ENCODE results near the gene FARP2. TPM values are rescaled to one million over a fixed set of nuclear protein-coding genes. Genes with fewer than 3 reads are reported as not detected.

Gene FARP2
- total RNA-seq, 1 experiment from 2014 or later = 37.2 TPM

DNA sequence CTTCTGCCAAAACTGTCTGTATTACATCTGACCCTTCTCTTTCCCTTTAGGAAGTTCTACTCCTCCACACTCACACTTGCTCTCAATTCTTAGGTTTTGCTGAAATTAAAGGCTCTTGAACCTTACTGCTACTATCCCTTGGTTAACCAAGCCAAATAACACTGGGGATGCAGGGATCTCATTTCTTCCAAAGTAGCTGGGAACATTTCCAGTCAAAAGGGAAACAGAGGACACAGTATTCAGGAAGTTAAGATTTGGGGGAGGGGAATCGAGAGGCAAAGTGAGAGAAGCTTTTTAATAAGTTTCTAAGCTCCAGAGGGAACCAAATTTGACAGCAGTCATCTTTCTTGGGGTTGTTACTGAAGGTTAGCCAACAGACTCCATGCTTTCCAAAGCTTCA is 34.2 kb upstream of the FARP2 start:
- intact Hi-C loops (cut with micrococcal nuclease; ENCODE audit: unreplicated experiment) = no loop called here
- POLR2A ChIA-PET = interaction anchor here (0.6 kb wide), 1 partner anchor 36 kb away, joined by 3 read pairs; no protein-coding TSS in a partner anchor

DNA sequence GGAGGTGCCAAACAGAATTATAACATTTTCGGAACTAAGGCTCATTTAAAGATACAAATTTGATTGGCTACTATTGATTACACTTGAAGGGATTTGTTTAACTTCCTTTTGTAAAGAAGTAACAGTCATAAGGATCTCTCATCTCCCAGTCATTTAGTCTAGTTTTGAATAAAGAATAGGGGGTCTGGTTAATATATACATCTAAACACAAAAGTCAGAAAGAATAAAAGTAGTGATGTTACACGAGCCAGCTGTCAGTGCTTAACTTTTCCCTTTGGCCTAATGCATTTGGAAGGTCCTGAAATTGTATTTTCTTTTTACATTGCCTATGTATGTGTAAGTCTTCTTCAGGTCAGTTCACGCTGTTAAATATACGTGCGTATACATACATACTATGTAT is 32.3 kb upstream of the FARP2 start:
- no peaks in the 10 kb centered on the region for H3K27me3 Mint-ChIP-seq (ENCODE audit: insufficient read depth, unreplicated experiment)
- no peak overlapping the region for H3K4me3 ChIP-seq (ENCODE audit: low read depth, low read length)
- peaks cover 17% of the 10 kb centered on the region for H3K4me1 Mint-ChIP-seq (ENCODE audit: low read depth, unreplicated experiment)
- POLR2A ChIA-PET = no interaction called here
- TF ChIP-seq, protein P1, sequence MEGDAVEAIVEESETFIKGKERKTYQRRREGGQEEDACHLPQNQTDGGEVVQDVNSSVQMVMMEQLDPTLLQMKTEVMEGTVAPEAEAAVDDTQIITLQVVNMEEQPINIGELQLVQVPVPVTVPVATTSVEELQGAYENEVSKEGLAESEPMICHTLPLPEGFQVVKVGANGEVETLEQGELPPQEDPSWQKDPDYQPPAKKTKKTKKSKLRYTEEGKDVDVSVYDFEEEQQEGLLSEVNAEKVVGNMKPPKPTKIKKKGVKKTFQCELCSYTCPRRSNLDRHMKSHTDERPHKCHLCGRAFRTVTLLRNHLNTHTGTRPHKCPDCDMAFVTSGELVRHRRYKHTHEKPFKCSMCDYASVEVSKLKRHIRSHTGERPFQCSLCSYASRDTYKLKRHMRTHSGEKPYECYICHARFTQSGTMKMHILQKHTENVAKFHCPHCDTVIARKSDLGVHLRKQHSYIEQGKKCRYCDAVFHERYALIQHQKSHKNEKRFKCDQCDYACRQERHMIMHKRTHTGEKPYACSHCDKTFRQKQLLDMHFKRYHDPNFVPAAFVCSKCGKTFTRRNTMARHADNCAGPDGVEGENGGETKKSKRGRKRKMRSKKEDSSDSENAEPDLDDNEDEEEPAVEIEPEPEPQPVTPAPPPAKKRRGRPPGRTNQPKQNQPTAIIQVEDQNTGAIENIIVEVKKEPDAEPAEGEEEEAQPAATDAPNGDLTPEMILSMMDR (IDR thresholded peaks at IDR 0.05; ENCODE audit: insufficient read depth in 1 of 2, low read depth in 1 of 2, low read length in 1 of 2, severe bottlenecking in 1 of 2, unreplicated experiment in 1 of 2) = no peak
- H3K27me3 ChIP-seq (replicated peaks; ENCODE audit: control insufficient read depth, insufficient read depth, low read length) = no peaks in the 10 kb centered on the region
- intact Hi-C loops (cut with micrococcal nuclease; ENCODE audit: unreplicated experiment) = no loop called here
- no peaks in the 10 kb centered on the region for H3K9me3 ChIP-seq
- H3K4me1 ChIP-seq = no peaks in the 10 kb centered on the region
- no peaks in the 10 kb centered on the region for H3K36me3 ChIP-seq (ENCODE audit: control insufficient read depth, insufficient read depth, low read length)
- no peaks in the 10 kb centered on the region for H3K9me3 Mint-ChIP-seq (ENCODE audit: unreplicated experiment)
- DNase-seq = no peak
- CTCF ChIA-PET = no interaction called here
- no TSS peak for BruUV-seq (replicated peaks)
- no peak overlapping the region for H3K4me3 Mint-ChIP-seq (ENCODE audit: unreplicated experiment)
- no peak overlapping the region for H3K27ac Mint-ChIP-seq (ENCODE audit: unreplicated experiment)
- peaks cover 54% of the 10 kb centered on the region for H3K36me3 Mint-ChIP-seq (ENCODE audit: insufficient read depth, unreplicated experiment)

More for the DNA sequence above, 34.2 kb upstream of the FARP2 start:
- Mint-ChIP-seq H3K27me3 (ENCODE audit: insufficient read depth, unreplicated experiment) (no peaks in the 10 kb centered on the region), H3K27ac (ENCODE audit: unreplicated experiment) (peak overlapping the region; percentile 88), H3K36me3 (ENCODE audit: insufficient read depth, unreplicated experiment) (peaks cover 53% of the 10 kb centered on the region), H3K4me3 (ENCODE audit: unreplicated experiment) (no peak overlapping the region), H3K9me3 (ENCODE audit: unreplicated experiment) (no peaks in the 10 kb centered on the region), H3K4me1 (ENCODE audit: low read depth, unreplicated experiment) (peaks cover 17% of the 10 kb centered on the region)
- Histone ChIP-seq H3K4me3 (ENCODE audit: low read depth, low read length) (no peak overlapping the region), H3K9me3 (no peaks in the 10 kb centered on the region), H3K4me1 (no peaks in the 10 kb centered on the region), H3K36me3 (ENCODE audit: control insufficient read depth, insufficient read depth, low read length) (no peaks in the 10 kb centered on the region), H3K27me3 (replicated peaks; ENCODE audit: control insufficient read depth, insufficient read depth, low read length) (no peaks in the 10 kb centered on the region)
- BruUV-seq (replicated peaks) = no TSS peak
- TF ChIP-seq, protein P1 (IDR thresholded peaks at IDR 0.05; ENCODE audit: insufficient read depth in 1 of 2, low read depth in 1 of 2, low read length in 1 of 2, severe bottlenecking in 1 of 2, unreplicated experiment in 1 of 2) = no peak
- CTCF ChIA-PET = no interaction called here
- no peak for DNase-seq

DNA sequence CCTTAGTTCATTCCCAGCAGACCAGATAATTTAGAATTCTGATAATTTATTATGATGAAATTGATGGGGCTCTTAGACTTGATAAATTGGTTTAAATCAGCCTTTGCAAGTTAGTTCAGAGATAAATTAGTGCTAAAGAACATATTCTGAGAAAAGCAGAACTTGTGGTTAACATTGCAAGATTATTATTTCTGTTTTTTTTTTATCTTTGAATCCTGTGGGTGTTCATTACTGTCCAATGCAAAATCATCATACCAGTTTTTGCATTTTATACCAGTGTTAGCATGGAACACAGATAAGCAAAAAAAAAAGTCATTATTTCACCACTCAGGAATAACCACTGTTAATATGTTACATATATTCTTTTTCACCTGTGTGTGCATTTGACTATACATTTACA is 31.3 kb upstream of the FARP2 start:
- no peak overlapping the region for H3K4me3 Mint-ChIP-seq (ENCODE audit: unreplicated experiment)
- H3K27me3 Mint-ChIP-seq (ENCODE audit: insufficient read depth, unreplicated experiment) = no peaks in the 10 kb centered on the region
- no peaks in the 10 kb centered on the region for H3K9me3 Mint-ChIP-seq (ENCODE audit: unreplicated experiment)
- TF ChIP-seq, protein P1 (IDR thresholded peaks at IDR 0.05; ENCODE audit: insufficient read depth in 1 of 2, low read depth in 1 of 2, low read length in 1 of 2, severe bottlenecking in 1 of 2, unreplicated experiment in 1 of 2) = no peak
- H3K27me3 ChIP-seq (replicated peaks; ENCODE audit: control insufficient read depth, insufficient read depth, low read length) = no peaks in the 10 kb centered on the region
- intact Hi-C loops (cut with micrococcal nuclease; ENCODE audit: unreplicated experiment) = no loop called here
- no TSS peak for BruUV-seq (replicated peaks)
- no peak overlapping the region for H3K27ac Mint-ChIP-seq (ENCODE audit: unreplicated experiment)
- peaks cover 17% of the 10 kb centered on the region for H3K4me1 Mint-ChIP-seq (ENCODE audit: low read depth, unreplicated experiment)
- H3K4me3 ChIP-seq (ENCODE audit: low read depth, low read length) = no peak overlapping the region
- H3K4me1 ChIP-seq = no peaks in the 10 kb centered on the region
- H3K36me3 ChIP-seq (ENCODE audit: control insufficient read depth, insufficient read depth, low read length) = no peaks in the 10 kb centered on the region
- H3K36me3 Mint-ChIP-seq (ENCODE audit: insufficient read depth, unreplicated experiment) = peaks cover 61% of the 10 kb centered on the region
- no peak for DNase-seq
- CTCF ChIA-PET = no interaction called here
- H3K9me3 ChIP-seq = no peaks in the 10 kb centered on the region
- POLR2A ChIA-PET = no interaction called here

Data from Caco-2 (cell line).